GM12878 (cell line): Measurements from ENCODE around the gene EPHB2. TPM values are rescaled to one million over a fixed set of nuclear protein-coding genes. Genes with fewer than 3 reads are reported as not detected.

Experiments
- ATAC-seq: fragments of 200-7000 bp; cut with Tn5 transposase; 3 replicates; pipeline ENCODE4 v1.9.1; 2020; ENCODE audit warnings: mild to moderate bottlenecking, moderate library complexity
- BruUV-seq: library from RNA; stranded (reverse); fragments of 400-500 nt; replicated peaks from 2 replicates; lab custom pipeline; 2021; lab: Mats Ljungman, UMichigan
- CTCF ChIA-PET: fragments of 300-600 bp; sonication (Branson Sonifier 250); formaldehyde crosslinking; extraction: SDS; loops from one replicate; lab custom pipeline; 2021; ENCODE audit warnings: inconsistent platforms; lab: Yijun Ruan, JAX
- POLR2A ChIA-PET: fragments of 350-600 bp; formaldehyde crosslinking; extraction: SDS; loops from one replicate; lab custom pipeline; 2021; ENCODE audit warnings: inconsistent platforms; lab: Charles Lee
- RAD21 ChIA-PET: fragments of 300-600 bp; sonication (Branson Sonifier 250); formaldehyde crosslinking; loops from one replicate; lab custom pipeline; 2023; ENCODE audit warnings: antibody characterized with exemption; ENCODE audit not compliant: unreplicated experiment; lab: Charles Lee
- SMC1A ChIA-PET: fragments of 300-600 bp; sonication (Branson Sonifier 250); formaldehyde crosslinking; loops from one replicate; lab custom pipeline; 2023; ENCODE audit not compliant: unreplicated experiment, uncharacterized antibody; lab: Charles Lee
- DNase-seq: peaks from one replicate; pipeline ENCODE4 v3.0.0-alpha.2; 2011; ENCODE audit warnings: low read depth, low spot score
- FAIRE-seq: peaks from 3 replicates; lab custom pipeline; 2011; peaks lifted over from hg19 to GRCh38; lab: Jason Lieb, UNC
- H2AFZ ChIP-seq: 2 replicates; pipeline ENCODE4 v1.6.0; 2011; ENCODE audit warnings: low read depth, low read length, control low read depth; ENCODE audit not compliant: control insufficient read depth
- H3K27ac ChIP-seq: 2 replicates; pipeline ENCODE4 v1.5.1; 2011; ENCODE audit warnings: control low read depth; ENCODE audit not compliant: control insufficient read depth, insufficient read depth
- H3K27me3 ChIP-seq, 2 experiments: replicated peaks in 1 of 2; 2 replicates each; pipeline versions ENCODE4 v1.6.0 to v1.6.1; 2011; ENCODE audit warnings: low read length in 1 of 2; ENCODE audit not compliant: control insufficient read depth in 2 of 2, insufficient read depth in 2 of 2
- H3K36me3 ChIP-seq, 2 experiments: 2 replicates each; pipeline ENCODE4 v1.5.1; 2011; ENCODE audit warnings: low read length in 1 of 2; ENCODE audit not compliant: control insufficient read depth in 2 of 2, insufficient read depth in 2 of 2
- H3K4me1 ChIP-seq: 2 replicates; pipeline ENCODE4 v1.6.1; 2011; ENCODE audit warnings: mild to moderate bottlenecking, low read length, moderate library complexity, mixed read lengths; ENCODE audit not compliant: control insufficient read depth, insufficient read depth
- H3K4me2 ChIP-seq: 2 replicates; pipeline ENCODE4 v1.6.0; 2011; ENCODE audit warnings: control low read depth; ENCODE audit not compliant: control insufficient read depth, insufficient read depth
- H3K4me3 ChIP-seq: fragments of 200-600 bp; sonication (generic); 2 replicates; pipeline ENCODE4 v1.5.1; 2016
- H3K79me2 ChIP-seq: 2 replicates; pipeline ENCODE4 v1.6.0; 2011; ENCODE audit warnings: low read length; ENCODE audit not compliant: control insufficient read depth, insufficient read depth
- H3K9ac ChIP-seq: 2 replicates; pipeline ENCODE4 v1.8.0; 2011; ENCODE audit warnings: low read length, control low read depth, mixed read lengths; ENCODE audit not compliant: control insufficient read depth, insufficient read depth
- H3K9me3 ChIP-seq: replicated peaks from 3 replicates; pipeline ENCODE4 v1.5.1; 2011; ENCODE audit warnings: mild to moderate bottlenecking, low read length; ENCODE audit not compliant: control insufficient read depth, insufficient read depth
- H4K20me1 ChIP-seq: 2 replicates; pipeline ENCODE4 v1.6.0; 2011; ENCODE audit not compliant: control insufficient read depth, insufficient read depth
- CEBPZ ChIP-seq: fragments of 150-350 bp; IDR thresholded peaks from 2 replicates; pipeline ENCODE4 v1.6.1; 2016; ENCODE audit warnings: low read depth, low read length
- HDAC6 ChIP-seq: fragments of 200-600 bp; sonication (generic); IDR thresholded peaks from one replicate; pipeline ENCODE4 v1.8.0; 2017; ENCODE audit warnings: antibody characterized with exemption; ENCODE audit not compliant: unreplicated experiment
- IKZF2 ChIP-seq, 2 experiments: fragments of 450-650 bp; IDR thresholded peaks; 2 replicates each; pipeline ENCODE4 v1.6.1; 2017; ENCODE audit warnings: mild to moderate bottlenecking in 2 of 2, moderate library complexity in 2 of 2
- NFIC ChIP-seq: IDR thresholded peaks from 2 replicates; pipeline ENCODE4 v1.6.1; 2012; ENCODE audit warnings: low read depth, mild to moderate bottlenecking, inconsistent platforms, low read length, moderate library complexity
- WGBS: methylation state at CpG from one replicate; pipeline ENCODE4 v1.1.6; 2016; ENCODE audit warnings: low lambda C conversion rate; ENCODE audit not compliant: insufficient replicate concordance, insufficient coverage; ENCODE audit errors: missing lambda C conversion rate; 5-methylcytosine and 5-hydroxymethylcytosine counted together
- in situ Hi-C: fragments of 300-500 bp; cut with MboI; formaldehyde crosslinking; loops from 9 replicates; pipeline ENCODE4 v1.14.3; 2018; ENCODE audit warnings: mixed read lengths
- intact Hi-C: fragments of 100-400 bp; cut with micrococcal nuclease; formaldehyde crosslinking; loops from one replicate; pipeline ENCODE4 v1.14.2; 2022; ENCODE audit not compliant: unreplicated experiment
- polyA plus RNA-seq, 11 experiments: library from polyadenylated mRNA; depleted of rRNA in 4 of 11; unstranded in 6 of 11; stranded (reverse) in 5 of 11; fragments of >200 nt; fragmentation: Nextera tagmentation in 4 of 11; fragmentation: Illumina TruSeq in 1 of 11; extraction: Ambion mirVana in 4 of 11; extraction: Trizol in 1 of 11; gene quantifications; 1 replicate in 1 of 11; 2 replicates in 10 of 11; pipeline versions ENCODE4 v1.2.1 to v1.2.3, GENCODE V29; 2011 to 2016; ENCODE audit warnings: inconsistent platforms in 2 of 11, missing spikeins in 2 of 11, low read depth in 1 of 11
- total RNA-seq, 4 experiments: library from RNA; depleted of rRNA in 3 of 4; stranded (reverse); fragments of >200 nt in 3 of 4; fragmentation: Illumina TruSeq in 1 of 4; extraction: Trizol in 1 of 4; gene quantifications; 2 replicates each; pipeline versions ENCODE4 v1.2.1 to v1.2.3, GENCODE V29; 2013 to 2021

Gene EPHB2
- total and polyA plus RNA-seq, 10 of the 15 experiments (the other 5 are each of a cell fraction or from before 2014, with no cell fraction given), result 0.13 to 3.3 (median 0.92) TPM

- intact Hi-C loops (no loop called here), in situ Hi-C loops (no loop called here)
- Histone ChIP-seq H4K20me1 (no peaks in the 10 kb centered on the region), H3K9ac (no peak overlapping the region), H3K4me1 (no peaks in the 10 kb centered on the region), H2AFZ (no peak overlapping the region), H3K27ac (no peak overlapping the region), H3K79me2 (no peaks in the 10 kb centered on the region), H3K36me3 (no peaks in the 10 kb centered on the region), H3K4me3 (no peak overlapping the region), H3K9me3 (no peaks in the 10 kb centered on the region), H3K27me3 (peaks cover 0 to 2% of the 10 kb centered on the region in 2 experiments; a peak in 1 of 4 replicates), H3K4me2 (no peak overlapping the region)
- no TSS peak for BruUV-seq
- no peak for TF ChIP-seq NFIC
- ChIA-PET CTCF (no interaction called here), RAD21 (no interaction called here), POLR2A (interaction anchor here (0.5 kb wide), 1 partner anchor 194 kb away, joined by 3 read pairs; no protein-coding TSS in a partner anchor), SMC1A (no interaction called here)
- WGBS, result 10% methylated on average over 5 of the region's 5 CpGs
- DNase-seq, result no peak
- no peak for ATAC-seq
- no peak for FAIRE-seq
These were observed 12.7 kb upstream of the EPHB2 start for GRCh38 chr1:22697980-22698379.

- intact Hi-C loops, result no loop called here
- no peak for FAIRE-seq
- WGBS, result 41% methylated on average over 14 of the region's 14 CpGs
- no peak overlapping the region for H3K9ac ChIP-seq
- ChIA-PET CTCF (interaction anchor here (0.6 to 1.2 kb wide), 3 partner anchors 25 to 405 kb away, joined by 3 read pairs; no protein-coding TSS in a partner anchor), RAD21 (no interaction called here), SMC1A (interaction anchor here (0.5 to 0.6 kb wide), 2 partner anchors 8 to 36 kb away, joined by 3 read pairs; no protein-coding TSS in a partner anchor), POLR2A (no interaction called here)
- no peak for ATAC-seq
- BruUV-seq, result no TSS peak
- no peak overlapping the region for H3K4me2 ChIP-seq
- no peaks in the 10 kb centered on the region for H4K20me1 ChIP-seq
- H2AFZ ChIP-seq, result no peak overlapping the region
- H3K4me3 ChIP-seq, result no peak overlapping the region
- H3K9me3 ChIP-seq, result no peaks in the 10 kb centered on the region
- H3K79me2 ChIP-seq, result no peaks in the 10 kb centered on the region
- H3K27me3 ChIP-seq, result peaks cover 0 to 2% of the 10 kb centered on the region in 2 experiments; a peak in 1 of 4 replicates
- no peak for TF ChIP-seq CEBPZ
- no peak for TF ChIP-seq HDAC6
- TF ChIP-seq IKZF2 (IDR thresholded peaks at IDR 0.05), result no peak
- H3K36me3 ChIP-seq, result no peaks in the 10 kb centered on the region
- DNase-seq, result no peak
- in situ Hi-C loops, result loop anchor here (10.0 kb wide), 1 partner anchor 185 kb away; no protein-coding TSS in a partner anchor
- H3K27ac ChIP-seq, result no peak overlapping the region
- no peaks in the 10 kb centered on the region for H3K4me1 ChIP-seq
These were observed 10.7 kb upstream of the EPHB2 start for GRCh38 chr1:22699681-22700520.
